HG03060 (cell line): ENCODE measurements around the gene CNBP.
A peak's percentile ranks its signal among the peaks of the same experiment; 100 is the strongest.

ENCODE experiments used
- ATAC-seq: cut with Tn5 transposase; IDR thresholded peaks from one replicate; pipeline ENCODE4 v1.9.1; 2021; ENCODE audit warnings: low read depth, moderate number of reproducible peaks; ENCODE audit not compliant: unreplicated experiment

CNBP gene

GRCh38 chr3:129132097-129132866, 51.4 kb downstream of the CNBP start:
- ATAC-seq, result no peak

- ATAC-seq, result no peak
Measured at GRCh38 chr3:129131465-129132088, 52.1 kb downstream of the CNBP start.

GRCh38 chr3:129130291-129130813, 53.3 kb downstream of the CNBP start:
- ATAC-seq, result no peak

- ATAC-seq, result no peak
Measured at GRCh38 chr3:129128357-129129155, 55.1 kb downstream of the CNBP start.

GRCh38 chr3:129126726-129127280, 56.9 kb downstream of the CNBP start:
- no peak for ATAC-seq

- no peak for ATAC-seq
Measured at GRCh38 chr3:129123314-129124060, 60.2 kb downstream of the CNBP start.

- no peak for ATAC-seq
Measured at GRCh38 chr3:129122412-129123011, 61.2 kb downstream of the CNBP start.

- ATAC-seq, result no peak
Measured at GRCh38 chr3:129121792-129122411, 61.8 kb downstream of the CNBP start, which contains the start of gene RAB43. TSS of gene RAB43 (minus strand) at chr3:129121804. CDS start at chr3:129121489, 315 bp downstream.

- no peak for ATAC-seq
Measured at GRCh38 chr3:129121016-129121791, 62.5 kb downstream of the CNBP start.

- peak; percentile 75 for ATAC-seq
Measured at GRCh38 chr3:129120254-129121004, 63.3 kb downstream of the CNBP start.

GRCh38 chr3:129119365-129120100, 64.2 kb downstream of the CNBP start:
- ATAC-seq, result no peak

- no peak for ATAC-seq
Measured at GRCh38 chr3:129118745-129119144, 65.0 kb downstream of the CNBP start.
